ENCODE results near the gene CDK9. TPM values are rescaled to one million over a fixed set of nuclear protein-coding genes. Genes with fewer than 3 reads are reported as not detected.

The CDK9 gene
- total RNA-seq, 3 donors from 2014 or later (not counting 1 experiment from before 2014, with no cell fraction given): 181 to 207 (median 188) TPM

DNA sequence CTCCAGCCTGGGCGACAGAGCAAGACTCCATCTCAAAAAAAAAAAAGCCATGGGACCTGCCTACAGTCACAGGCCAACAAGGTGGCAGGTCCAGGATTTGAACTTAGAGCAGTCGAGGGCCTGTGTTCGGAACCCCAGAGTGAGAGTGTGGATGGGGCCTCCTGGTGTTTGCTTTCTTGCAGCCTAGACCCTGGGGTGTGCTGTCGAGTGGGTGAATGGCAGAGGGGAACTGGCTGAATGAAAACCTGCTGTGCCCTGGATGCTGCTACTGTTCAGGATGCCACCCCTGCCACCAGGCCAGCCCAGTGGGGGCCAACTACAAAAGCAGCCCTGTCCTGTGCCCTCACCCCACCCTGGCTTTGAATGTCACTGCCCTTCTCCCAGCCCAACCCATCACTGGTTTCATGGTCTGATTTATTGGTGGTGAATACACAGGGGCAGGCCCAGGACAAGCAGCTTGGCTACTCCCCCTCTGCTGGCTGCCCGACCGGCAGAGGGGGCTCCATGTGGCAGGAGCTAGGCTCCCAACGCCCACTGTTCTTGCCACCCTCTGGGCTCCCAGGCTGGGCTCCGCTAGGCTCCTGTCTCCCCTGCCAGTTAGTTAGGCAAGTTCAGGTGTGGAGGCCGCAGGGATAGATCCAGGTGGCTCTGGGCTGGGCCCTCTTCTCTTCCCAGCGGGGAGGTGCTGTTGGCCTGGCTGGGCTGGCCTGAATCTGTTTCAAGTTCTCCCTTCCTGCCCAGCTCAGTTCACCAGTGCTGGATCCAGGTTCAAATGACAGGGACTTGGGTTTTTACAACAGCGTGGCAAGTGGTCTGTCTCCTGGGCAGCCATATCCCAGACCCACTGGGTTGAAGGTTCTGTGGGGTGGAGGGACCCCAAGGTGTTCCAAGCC, 29.0 kb downstream of the CDK9 start:
- ATAC-seq (no peak), DNase-seq (no peak)
- no peaks in the 10 kb centered on the region for H3K36me3 Mint-ChIP-seq
- TF ChIP-seq CTCF (IDR thresholded peaks at IDR 0.05): no peak
- no peaks in the 10 kb centered on the region for H3K4me1 Mint-ChIP-seq
- Histone ChIP-seq H3K27me3 (ENCODE audit: control insufficient read depth, insufficient read depth, low read length) (no peaks in the 10 kb centered on the region), H3K4me3 (ENCODE audit: low read length) (no peak overlapping the region), H3K4me1 (ENCODE audit: control insufficient read depth, insufficient read depth, low read length) (no peaks in the 10 kb centered on the region), H3K27ac (ENCODE audit: low read length) (no peak overlapping the region), H3K36me3 (ENCODE audit: control insufficient read depth, insufficient read depth, low read length) (peaks cover 47% of the 10 kb centered on the region), H3K9me3 (ENCODE audit: control insufficient read depth, insufficient read depth, low read length) (no peaks in the 10 kb centered on the region)
- no peak overlapping the region for H3K27ac Mint-ChIP-seq
- H3K4me3 Mint-ChIP-seq: no peak overlapping the region
- H3K9me3 Mint-ChIP-seq: no peaks in the 10 kb centered on the region
- WGBS (ENCODE audit: insufficient coverage): 94% methylated on average over 11 of the region's 11 CpGs
- no peaks in the 10 kb centered on the region for H3K27me3 Mint-ChIP-seq (ENCODE audit: low read depth in 2 of 2)
- intact Hi-C loops (cut with micrococcal nuclease): no loop called here

DNA sequence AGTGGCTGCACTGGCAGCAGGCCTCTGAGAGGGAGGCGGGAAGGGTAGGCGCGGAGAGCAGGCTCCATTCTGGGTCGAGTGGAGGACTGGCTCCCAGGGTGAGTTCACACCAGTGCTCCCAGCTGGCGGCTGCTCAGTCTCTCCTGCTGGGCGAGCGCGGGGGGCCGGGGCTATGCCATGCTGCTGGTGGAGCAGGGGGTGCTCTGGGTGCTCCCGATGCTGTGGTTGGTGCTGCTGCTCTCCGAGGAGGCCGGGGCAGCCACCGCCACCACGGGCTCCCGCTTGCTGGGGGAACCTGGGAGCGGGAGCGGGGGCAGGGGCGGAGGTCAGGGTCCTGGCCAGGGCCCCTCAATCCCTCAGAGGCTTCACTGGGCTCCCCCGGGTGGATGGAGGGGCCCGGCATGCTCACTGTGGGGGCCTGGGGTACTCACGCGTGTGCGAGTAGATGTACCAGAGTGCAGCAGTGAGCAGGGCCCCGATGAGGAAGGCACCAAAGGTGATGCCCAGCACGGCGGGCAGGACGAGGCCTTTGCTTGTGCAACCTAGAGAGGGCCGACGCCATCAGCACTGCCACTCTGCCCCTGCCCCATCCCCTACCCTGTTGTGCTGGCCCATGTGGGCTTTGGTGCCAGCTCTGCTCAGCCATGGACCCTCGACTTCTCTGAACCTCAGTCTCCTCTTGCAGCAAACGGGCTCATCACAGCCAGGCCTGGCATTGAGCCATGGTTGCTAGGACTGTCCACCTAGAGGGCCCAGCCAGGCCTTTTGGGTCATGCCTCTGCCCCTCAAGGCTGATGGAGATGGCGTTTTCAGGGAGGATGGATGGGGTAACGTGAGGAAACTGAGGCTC, 29.9 kb downstream of the CDK9 start:
- no peak overlapping the region for H3K4me3 ChIP-seq (ENCODE audit: low read length)
- Mint-ChIP-seq H3K4me3 (no peak overlapping the region), H3K9me3 (no peaks in the 10 kb centered on the region), H3K27me3 (ENCODE audit: low read depth in 2 of 2) (no peaks in the 10 kb centered on the region), H3K36me3 (no peaks in the 10 kb centered on the region), H3K27ac (no peak overlapping the region), H3K4me1 (no peaks in the 10 kb centered on the region)
- ATAC-seq: no peak
- WGBS (ENCODE audit: insufficient coverage): 93% methylated on average over 33 of the region's 33 CpGs
- no peaks in the 10 kb centered on the region for H3K27me3 ChIP-seq (ENCODE audit: control insufficient read depth, insufficient read depth, low read length)
- no peak for TF ChIP-seq CTCF (IDR thresholded peaks at IDR 0.05)
- intact Hi-C loops (cut with micrococcal nuclease): no loop called here
- H3K4me1 ChIP-seq (ENCODE audit: control insufficient read depth, insufficient read depth, low read length): no peaks in the 10 kb centered on the region
- H3K27ac ChIP-seq (ENCODE audit: low read length): no peak overlapping the region
- H3K9me3 ChIP-seq (ENCODE audit: control insufficient read depth, insufficient read depth, low read length): no peaks in the 10 kb centered on the region
- H3K36me3 ChIP-seq (ENCODE audit: control insufficient read depth, insufficient read depth, low read length): peaks cover 39% of the 10 kb centered on the region
- no peak for DNase-seq

DNA sequence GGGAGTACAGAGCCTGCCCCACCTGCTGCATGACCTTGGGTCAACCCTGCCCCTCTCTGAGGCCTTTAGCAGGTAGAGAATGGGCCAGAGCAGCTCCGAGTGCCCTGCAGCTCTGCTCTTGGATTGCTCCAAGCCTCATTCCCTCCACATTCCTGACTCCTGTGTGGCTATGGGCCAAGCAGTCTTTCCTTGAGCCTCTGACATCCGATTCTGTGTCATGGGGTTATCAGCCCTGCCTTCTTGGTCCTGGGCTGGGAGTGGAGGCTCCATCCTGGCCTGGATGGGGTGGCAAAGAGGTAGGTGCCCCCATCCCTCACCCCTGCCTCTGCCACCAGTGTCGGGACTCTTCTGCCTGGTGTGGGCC, 30.5 kb downstream of the CDK9 start:
- Histone ChIP-seq H3K36me3 (ENCODE audit: control insufficient read depth, insufficient read depth, low read length) (peaks cover 38% of the 10 kb centered on the region), H3K27me3 (ENCODE audit: control insufficient read depth, insufficient read depth, low read length) (no peaks in the 10 kb centered on the region)
- no peaks in the 10 kb centered on the region for H3K36me3 Mint-ChIP-seq

More for the DNA sequence above, 30.5 kb downstream of the CDK9 start:
- H3K27me3 Mint-ChIP-seq (ENCODE audit: low read depth in 2 of 2): no peaks in the 10 kb centered on the region
- H3K4me1 Mint-ChIP-seq: no peaks in the 10 kb centered on the region
- no peak overlapping the region for H3K27ac Mint-ChIP-seq
- DNase-seq (no peak), ATAC-seq (no peak)
- Histone ChIP-seq H3K4me3 (ENCODE audit: low read length) (no peak overlapping the region), H3K4me1 (ENCODE audit: control insufficient read depth, insufficient read depth, low read length) (no peaks in the 10 kb centered on the region), H3K27ac (ENCODE audit: low read length) (no peak overlapping the region), H3K9me3 (ENCODE audit: control insufficient read depth, insufficient read depth, low read length) (no peaks in the 10 kb centered on the region)
- no peak for TF ChIP-seq CTCF (IDR thresholded peaks at IDR 0.05)
- WGBS (ENCODE audit: insufficient coverage): 96% methylated on average over 2 of the region's 3 CpGs
- H3K4me3 Mint-ChIP-seq: no peak overlapping the region
- intact Hi-C loops (cut with micrococcal nuclease): no loop called here
- H3K9me3 Mint-ChIP-seq: no peaks in the 10 kb centered on the region
